Choroid plexus epithelial cell (primary cell): ENCODE measurements around the gene LGMN.

Experiments
- DNase-seq: peaks from one replicate; pipeline ENCODE4 v3.0.0-alpha.2; 2010; ENCODE audit warnings: low read depth
- H3K4me3 ChIP-seq: 2 replicates; pipeline ENCODE4 v1.5.1; 2011; ENCODE audit warnings: low read depth, mild to moderate bottlenecking, control low read depth, low read length, moderate library complexity
- TF ChIP-seq, protein P1 (sequence below): conservative IDR thresholded peaks from 2 replicates; pipeline ENCODE4 v1.5.1; 2011; ENCODE audit warnings: low read depth, mild to moderate bottlenecking, control low read depth, inconsistent platforms, low read length, moderate library complexity

Gene LGMN

DNA sequence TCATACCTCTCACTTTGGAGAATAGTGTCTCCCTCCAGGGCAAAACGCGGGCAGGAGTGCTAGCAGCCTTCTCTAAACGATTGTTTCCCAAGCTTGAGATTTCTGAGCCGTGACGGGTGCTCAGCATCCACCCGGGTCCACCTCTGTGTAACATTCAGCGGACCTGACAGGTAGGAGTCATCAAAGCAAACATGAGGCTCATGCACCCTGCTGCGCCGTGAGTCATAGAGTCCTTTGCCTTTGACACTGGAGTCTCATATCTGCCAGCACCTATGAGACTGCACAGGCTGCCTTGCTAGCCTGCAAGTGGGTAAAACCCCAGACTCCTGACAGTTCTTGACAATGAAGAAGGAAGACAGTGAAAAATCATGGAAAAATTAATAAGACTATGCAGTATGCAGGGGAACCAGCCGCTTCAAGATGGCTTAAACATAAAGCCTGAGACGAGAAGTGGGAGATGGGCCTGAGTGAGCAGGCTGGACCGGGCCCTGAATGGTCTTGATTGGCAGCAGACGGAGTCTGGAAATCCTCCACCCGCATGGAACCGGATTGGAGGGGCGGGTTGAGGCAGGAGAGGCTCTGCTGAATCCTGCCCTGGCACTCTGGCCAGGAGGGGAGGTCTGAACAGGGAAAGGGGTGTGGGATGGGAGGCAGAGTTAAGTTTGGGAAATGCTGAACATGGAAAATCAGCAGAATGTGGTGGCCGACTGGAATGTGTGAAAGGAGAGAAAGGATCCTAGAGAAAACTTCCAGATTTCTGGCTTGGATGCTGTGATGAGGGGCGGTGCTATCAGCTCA, 54.2 kb downstream of the LGMN start:
- no peak for DNase-seq
- no peak overlapping the region for H3K4me3 ChIP-seq
- TF ChIP-seq, protein P1, sequence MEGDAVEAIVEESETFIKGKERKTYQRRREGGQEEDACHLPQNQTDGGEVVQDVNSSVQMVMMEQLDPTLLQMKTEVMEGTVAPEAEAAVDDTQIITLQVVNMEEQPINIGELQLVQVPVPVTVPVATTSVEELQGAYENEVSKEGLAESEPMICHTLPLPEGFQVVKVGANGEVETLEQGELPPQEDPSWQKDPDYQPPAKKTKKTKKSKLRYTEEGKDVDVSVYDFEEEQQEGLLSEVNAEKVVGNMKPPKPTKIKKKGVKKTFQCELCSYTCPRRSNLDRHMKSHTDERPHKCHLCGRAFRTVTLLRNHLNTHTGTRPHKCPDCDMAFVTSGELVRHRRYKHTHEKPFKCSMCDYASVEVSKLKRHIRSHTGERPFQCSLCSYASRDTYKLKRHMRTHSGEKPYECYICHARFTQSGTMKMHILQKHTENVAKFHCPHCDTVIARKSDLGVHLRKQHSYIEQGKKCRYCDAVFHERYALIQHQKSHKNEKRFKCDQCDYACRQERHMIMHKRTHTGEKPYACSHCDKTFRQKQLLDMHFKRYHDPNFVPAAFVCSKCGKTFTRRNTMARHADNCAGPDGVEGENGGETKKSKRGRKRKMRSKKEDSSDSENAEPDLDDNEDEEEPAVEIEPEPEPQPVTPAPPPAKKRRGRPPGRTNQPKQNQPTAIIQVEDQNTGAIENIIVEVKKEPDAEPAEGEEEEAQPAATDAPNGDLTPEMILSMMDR, result no peak

DNA sequence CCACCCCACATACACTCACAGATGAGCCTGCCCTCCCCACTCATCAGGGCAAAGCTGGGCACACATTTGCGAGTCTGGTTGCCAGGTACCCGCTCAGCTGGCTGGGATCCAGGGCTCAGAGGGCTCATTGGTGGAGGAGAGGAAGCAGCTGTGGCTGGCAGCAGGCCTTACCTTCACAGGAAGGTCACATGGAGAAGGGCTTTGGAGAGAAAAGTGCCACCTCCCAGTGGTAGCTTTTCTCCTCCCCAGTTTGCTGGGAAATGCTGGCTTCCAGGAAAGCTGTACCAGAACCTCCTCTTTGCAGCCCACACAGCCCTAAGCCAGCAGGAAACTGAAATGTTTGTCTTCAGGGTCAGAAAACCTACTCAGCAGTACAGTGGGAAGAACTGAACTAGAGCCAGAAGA, 55.6 kb downstream of the LGMN start:
- peak; percentile 65 for DNase-seq
- H3K4me3 ChIP-seq, result no peak overlapping the region
- TF ChIP-seq, protein P1, result no peak

DNA sequence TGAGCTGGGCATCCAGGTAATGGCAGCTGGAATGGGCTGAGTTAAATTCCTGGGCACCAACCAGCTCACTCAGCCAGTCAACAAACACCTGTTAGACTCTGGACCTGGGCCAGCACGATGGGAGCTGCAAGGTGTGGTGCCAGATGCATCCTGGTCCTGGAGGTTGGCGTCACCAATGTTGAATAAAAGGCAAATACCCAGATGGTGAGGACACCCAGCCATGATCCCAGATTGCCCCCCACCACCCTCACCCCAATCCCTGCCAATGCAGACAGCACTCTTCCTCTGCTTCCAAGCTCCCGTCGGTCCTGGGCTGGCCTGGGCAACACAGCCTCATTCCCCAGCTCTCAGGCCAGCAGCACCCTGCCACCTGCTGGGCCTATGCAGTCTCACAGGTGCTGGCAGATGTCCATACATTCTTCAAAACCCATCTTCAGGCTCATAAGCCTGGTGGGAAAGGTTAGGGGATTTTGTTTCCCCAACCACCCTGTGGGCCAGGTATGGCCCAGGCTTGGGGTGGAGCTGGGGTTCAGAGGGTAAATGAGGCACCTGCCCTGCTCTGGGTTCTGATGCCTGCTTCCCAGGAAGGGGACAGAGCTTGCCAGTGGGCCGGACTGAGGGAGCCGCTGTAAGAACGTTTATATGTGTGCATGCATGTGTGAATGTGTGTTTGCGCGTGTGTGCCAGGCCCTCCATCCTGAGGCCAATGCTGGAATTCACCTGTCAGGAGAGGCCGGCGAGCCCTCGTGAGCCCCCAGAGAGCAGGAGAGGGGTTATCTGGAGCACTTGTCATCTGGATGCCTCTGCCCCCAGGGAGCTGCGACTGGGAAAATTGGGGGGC, 58.0 kb downstream of the LGMN start:
- DNase-seq, result peak; percentile 83
- no peak overlapping the region for H3K4me3 ChIP-seq
- TF ChIP-seq, protein P1, result peak; percentile 76

DNA sequence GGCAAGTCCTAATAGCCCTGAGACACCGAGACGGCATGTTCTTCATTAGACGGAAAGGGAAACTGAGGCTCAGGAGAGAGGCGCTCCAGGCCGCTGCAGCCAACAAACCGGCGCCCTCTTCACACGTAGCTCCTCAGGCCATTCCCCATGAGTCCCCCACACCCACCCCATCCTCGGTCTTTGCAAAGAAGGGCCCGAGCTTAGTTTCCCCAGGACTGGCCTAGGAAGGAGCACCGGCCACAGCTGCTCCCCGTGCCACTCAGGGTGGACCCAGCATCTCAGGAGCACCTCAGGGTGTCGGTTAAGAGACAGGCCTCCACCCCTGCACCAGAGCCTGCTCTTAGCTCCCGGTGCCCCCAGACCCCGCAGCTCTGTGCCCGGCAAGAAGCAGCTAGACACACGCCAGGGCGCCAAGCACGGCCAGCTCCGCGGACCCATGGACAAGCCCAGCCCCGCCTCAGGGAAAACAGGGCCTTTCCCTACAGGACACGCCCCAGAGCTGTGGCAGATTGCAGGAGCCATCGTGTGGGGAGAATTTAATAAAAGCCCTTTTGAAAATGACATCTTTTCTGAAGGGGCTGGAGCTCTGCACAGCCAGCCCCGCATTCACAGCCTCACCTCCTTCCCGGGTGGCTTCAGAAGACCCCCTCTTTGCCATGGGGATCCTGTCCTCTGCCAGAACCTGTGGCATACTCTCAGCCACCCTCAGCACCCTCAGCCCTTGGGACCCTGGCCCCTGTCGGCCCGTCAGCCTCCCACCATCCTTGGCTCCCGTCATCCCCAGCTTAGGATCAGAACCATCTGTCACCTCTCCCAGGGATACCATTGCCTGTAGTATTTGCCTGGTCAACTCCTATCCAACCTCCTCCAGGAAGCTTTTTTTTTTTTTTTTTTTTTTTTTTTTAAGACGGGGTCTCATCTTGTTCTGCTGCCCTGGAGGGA, 59.7 kb downstream of the LGMN start:
- no peak overlapping the region for H3K4me3 ChIP-seq
- no peak for DNase-seq
- TF ChIP-seq, protein P1, result no peak

DNA sequence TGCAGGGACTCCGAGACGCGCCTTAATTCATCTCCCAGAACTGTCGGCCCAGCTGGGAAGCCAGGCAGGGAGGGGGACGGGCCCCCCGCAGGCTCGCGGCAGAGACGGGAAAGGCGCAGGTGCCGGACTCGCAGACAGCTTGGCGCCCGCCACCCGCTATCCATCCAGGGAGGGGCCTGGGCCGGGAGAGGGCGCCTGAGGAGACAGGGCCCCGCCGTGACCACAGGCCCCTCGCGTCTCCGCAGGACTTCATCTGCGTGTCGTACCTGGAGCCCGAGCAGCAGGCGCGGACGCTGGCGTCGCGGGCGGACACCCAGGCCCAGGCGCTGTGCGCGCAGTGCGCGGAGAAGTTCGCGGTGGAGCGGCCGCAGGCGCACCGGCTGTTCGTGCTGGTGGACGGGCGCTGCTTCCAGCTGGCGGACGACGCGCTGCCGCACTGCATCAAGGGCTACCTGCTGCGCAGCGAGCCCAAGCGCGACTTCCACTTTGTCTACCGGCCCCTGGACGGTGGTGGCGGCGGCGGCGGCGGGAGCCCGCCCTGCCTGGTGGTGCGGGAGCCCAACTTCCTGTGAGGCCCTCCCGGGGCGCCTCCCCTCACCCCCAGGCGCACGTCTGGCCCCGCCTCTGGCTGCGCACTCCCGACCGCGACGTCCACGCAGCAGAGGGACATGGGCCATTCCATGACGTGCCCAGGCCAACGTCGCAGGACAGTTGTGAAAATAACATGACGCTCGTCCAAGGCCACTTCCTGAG, 60.6 kb downstream of the LGMN start:
- DNase-seq, result peak; percentile 47
- peak overlapping the region; percentile 48 for H3K4me3 ChIP-seq
- TF ChIP-seq, protein P1, result no peak

DNA sequence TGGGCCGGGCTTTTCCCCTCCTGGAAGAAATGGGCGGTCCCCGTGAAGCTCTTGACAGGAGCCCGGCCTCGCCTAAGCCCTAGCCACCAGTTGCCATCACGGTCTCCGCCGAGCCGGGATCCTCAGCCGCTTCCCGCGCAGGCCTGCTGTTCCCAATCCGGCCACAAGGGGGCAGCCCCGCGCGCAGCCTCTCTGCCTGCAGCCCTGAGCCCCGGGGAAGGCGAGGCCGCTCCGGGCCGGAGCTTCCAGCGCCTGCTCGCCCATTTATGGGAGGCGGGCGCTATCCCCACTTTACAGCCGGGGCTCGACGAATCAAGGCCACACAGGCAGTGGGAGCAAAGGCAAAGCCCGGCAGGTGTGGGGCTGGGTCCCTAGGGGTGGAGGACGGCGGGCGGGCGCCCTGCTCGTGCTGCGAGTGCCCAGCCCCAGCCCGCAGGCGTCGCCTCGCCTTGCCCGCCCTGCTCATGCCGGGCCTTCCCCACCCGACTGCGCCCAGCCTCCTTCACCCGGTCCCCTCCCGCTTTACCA, 61.5 kb downstream of the LGMN start:
- H3K4me3 ChIP-seq, result peak overlapping the region; percentile 48
- TF ChIP-seq, protein P1, result peak; percentile 86
- peak; percentile 68 for DNase-seq
